Measurements from ENCODE around the gene C2. TPM values are rescaled to one million over a fixed set of nuclear protein-coding genes. Genes with fewer than 3 reads are reported as not detected.
"Not testable (repeated sequence)": the region's sequence is repeated elsewhere in the genome, so short reads cannot be mapped to it uniquely, and the experiment has no call there.

The C2 gene
- total RNA-seq, 1 experiment from 2014 or later: 1.5 TPM

DNA sequence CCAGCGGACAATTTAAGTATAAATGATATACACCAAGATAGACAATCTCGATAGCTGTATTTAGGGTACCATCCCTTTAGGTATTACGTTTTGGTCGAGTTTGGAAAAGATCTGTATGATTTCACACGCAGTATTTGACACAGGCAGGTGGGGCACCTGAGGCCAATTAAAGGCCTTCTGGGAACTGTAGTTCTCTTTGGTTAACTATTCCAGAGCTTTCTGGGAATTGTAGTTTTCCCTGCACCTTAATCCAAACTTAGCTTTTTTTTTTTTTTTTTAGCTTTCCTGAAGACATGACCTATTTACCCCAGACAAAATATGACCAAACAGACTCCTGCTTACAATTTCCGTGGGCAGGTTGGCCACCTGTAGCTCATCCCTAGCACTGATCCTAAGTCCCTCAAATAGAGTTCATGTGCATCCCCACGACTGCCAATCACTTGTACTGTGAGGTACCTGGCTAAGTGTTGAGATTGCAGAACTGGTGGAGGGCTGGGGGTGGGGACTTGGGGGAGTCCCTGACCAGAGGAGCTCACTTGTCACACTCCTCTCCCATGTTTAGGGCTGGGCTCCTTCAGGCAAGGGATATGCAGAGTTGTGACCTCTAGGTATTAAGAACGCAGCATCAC, 29.0 kb upstream of the C2 start:
- DNase-seq (ENCODE audit: low read depth): peak; percentile 43

DNA sequence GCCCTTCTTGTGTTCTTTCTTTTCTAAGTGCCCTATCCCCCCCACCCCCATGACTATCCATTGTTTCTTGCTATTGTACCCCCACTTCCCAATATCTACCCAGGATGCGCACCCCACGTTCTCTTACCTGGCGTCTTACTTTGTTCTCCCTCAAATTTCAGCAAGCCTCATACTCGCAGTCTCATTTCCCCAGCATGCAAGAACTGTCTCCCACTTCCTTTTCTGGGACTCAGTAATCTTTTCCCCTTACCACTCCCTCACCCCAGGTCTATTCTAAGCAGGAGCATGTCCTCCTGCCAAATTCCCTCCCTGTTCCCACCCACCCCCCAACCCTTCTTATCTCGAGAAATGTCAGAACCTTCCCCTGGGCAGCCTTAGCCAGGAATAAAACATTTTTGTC, 28.3 kb upstream of the C2 start:
- DNase-seq (ENCODE audit: low read depth): no peak

DNA sequence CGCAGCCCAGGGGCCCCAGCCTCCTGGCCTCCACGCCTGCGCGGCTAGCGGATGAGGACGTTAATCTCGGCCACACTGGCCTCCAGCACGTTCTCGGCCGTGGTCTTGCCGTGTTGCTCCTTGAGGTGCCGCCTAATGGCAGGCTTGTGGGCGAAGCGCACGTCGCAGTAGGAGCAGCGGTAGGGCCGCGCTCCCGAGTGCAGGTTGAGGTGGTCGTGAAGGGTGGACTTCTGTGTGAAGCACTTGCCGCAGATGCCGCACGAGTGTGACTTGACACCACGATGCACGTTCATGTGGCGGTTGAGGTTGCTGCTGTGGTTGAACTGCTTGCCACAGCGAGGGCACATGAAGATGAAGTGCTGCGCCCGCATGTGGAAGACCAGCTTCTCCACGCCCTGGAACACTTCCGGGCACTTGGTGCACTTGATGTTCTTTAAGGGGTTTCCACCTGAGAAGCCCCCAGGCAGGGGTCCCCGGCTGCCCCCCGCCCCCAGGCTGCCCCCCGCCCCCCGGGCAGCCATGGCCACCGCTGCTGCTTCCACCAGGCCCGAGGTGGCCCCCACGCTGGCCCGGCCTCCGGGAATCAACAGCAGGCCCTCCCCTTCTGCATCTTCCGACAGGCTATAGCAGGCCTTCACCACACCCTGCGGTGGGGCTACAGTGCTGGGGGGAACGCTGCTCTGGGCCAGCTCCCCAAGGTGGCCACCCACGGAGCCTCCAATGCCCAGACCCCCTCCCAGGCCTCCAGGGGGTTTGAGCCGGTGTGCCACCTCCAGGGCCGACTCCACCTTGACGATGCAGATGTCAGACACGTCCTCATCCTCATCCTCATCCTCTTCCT, 27.4 kb upstream of the C2 start:
- DNase-seq (ENCODE audit: low read depth): no peak

DNA sequence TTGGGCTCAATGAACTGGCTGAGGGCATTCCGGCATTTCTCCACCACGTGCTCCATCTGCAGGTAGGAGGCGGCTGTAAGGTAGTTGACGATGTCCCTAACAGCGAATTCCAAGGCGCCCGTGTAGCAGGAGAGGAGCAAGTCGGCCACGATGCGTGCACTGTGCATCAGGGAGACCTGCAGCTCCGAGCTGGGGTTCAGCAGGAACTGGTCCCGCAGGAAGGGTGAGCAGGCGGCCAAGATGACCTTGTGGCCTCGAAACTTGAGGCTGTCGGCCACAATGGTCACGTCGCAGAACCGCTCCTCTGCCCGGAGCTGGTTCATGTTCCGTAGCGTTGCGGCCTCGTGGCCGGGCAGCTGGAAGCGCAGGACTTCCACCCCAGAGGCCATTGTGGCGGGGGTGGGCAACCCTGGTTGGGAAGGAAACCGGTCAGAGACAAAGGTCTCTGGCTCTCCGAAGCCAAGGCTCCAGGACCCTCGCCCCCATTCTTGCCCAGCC, 26.6 kb upstream of the C2 start:
- DNase-seq (ENCODE audit: low read depth): no peak

DNA sequence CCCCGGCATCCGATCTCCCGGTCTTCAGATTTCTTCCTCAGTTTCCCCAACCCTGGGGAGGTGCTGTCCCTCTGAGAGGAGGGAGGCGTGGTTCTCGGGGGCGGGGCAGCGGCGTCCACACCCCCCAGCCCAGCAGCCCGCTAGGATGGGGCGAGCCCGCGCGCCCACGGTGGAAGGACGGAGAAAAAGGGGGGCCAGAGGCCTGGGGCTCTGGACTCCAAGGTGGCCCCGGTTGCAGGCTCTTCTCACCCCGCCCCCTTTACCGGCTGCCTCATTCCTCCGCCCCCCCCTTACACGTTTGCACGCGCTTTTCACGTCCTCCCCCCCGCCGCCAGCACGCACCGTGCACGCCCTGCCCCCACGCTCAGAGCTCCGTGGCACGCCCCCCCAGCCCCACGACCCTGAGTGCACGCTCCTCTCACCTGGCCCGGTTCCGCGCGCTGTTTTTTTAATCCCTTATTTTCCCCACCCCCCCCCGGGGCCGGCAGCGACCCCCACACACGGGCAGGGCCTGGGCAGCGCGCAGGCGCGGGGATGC, 26.0 kb upstream of the C2 start:
- peak; percentile 66 for DNase-seq (ENCODE audit: low read depth)

DNA sequence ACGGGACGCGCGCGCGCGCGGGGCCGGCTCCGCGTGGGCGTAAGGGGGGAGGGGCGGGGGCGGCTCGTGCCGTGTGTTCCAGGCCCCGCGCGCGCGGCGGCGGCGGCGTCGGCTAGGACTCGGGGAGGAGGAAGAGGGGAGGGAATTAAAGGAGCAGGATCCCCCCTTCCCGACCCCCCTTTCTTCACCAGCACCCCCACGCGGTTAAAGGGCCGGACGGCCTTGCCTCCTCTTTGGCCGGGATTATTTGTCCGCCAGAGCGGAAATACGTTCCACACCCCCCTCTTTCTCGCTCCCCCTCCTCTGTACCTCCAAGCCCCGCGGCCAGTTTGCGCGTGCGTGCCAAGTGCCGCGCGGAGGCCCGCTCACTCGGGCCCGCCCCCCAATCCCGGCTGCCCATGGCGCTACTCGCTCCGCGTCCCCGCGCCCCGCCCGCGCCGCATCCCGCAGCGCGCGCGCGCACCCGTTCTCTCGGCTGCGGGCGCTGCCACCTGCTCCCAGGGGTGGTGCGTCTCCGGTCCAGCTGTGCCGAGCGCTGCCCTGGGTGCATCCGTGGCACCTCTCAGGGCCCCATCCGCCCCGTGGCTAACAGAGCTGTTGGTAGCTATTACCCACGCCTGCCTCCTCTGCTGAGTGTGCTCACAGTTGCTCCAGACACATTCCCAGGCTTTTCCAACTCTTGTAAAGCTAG, 25.4 kb upstream of the C2 start, which contains the start of gene ZBTB12:
TSS of gene ZBTB12 (minus strand) at position 134 of the 691 bp plus-strand sequence. CDS start 781 bp downstream, outside the sequence.
- DNase-seq (ENCODE audit: low read depth): peak; percentile 97

DNA sequence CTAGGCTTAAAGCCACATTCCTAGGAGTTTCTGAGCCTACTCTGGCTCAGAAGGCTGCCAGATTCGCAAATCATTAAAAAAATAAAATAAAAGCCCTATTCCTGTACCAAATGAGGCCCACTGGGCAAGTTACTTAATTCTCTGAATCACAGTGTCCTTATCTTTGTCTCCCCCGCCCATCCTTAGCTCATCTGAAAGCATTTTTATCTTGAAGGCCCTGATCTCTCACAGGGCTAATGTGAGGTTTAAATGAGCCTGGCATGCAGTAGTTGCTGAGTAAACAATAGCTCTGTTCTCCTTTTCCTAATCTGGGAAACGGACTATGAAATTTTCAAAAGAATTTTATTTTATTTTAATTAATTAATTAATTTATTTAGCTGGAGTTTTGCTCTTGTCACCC, 23.6 kb upstream of the C2 start:
- no peak for DNase-seq (ENCODE audit: low read depth)

DNA sequence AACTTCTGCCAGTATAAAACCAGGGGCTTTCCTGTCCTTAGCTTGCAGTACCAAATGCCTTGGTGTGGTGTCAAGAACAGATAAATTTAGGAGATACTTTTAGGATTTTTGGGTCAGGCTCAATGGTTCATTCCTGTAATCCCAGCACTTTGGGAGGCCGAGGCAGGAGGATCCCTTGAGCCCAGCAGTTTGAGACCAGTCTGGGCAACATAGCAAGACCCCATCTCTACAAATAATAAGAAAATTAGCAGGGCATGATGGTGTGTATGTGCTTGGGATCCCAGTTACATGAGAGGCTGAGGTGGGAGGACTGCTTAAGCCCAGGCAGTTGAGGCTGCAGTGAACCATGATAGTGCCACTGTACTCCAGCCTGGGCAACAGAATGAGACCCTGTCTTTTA, 22.5 kb upstream of the C2 start:
- no peak for DNase-seq (ENCODE audit: low read depth)

DNA sequence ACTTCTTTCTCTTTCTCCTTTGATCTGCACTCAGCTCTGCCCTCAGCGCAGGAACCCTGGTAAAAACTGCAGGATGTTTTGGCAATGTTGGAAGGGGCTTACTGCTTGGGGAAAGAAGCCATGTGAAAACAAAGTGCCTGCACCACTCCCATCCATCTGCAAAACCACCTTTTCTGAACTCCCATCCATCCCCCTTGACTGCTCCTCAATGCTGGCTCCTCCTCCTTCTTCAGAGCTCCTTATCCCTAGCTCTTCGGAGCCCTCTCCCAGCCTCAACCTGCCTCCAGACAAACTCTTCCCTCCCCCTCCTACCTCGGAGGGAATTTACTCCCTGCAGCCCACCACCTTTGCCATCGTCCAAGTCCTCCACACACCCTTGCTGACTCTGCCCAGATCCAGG, 21.4 kb upstream of the C2 start:
- no peak for DNase-seq (ENCODE audit: low read depth)

DNA sequence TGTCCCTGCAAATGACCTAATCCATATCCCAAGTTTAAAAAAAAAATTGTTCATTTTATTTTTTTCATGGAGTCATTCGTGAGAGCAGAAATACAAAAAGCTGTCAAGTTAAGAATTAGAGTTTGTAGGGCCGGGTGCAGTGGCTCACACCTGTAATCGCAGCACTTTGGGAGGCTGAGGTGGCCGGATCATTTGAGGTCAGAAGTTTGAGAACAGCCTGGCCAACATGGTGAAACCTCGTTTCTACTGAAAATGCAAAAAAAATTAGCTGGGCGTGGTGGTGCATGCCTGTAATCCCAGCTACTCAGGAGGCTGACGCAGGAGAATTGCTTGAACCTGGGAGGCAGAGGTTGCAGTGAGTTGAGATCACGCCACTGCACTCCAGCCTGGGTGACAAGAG, 20.8 kb upstream of the C2 start:
- not testable (repeated sequence) for DNase-seq (ENCODE audit: low read depth)

DNA sequence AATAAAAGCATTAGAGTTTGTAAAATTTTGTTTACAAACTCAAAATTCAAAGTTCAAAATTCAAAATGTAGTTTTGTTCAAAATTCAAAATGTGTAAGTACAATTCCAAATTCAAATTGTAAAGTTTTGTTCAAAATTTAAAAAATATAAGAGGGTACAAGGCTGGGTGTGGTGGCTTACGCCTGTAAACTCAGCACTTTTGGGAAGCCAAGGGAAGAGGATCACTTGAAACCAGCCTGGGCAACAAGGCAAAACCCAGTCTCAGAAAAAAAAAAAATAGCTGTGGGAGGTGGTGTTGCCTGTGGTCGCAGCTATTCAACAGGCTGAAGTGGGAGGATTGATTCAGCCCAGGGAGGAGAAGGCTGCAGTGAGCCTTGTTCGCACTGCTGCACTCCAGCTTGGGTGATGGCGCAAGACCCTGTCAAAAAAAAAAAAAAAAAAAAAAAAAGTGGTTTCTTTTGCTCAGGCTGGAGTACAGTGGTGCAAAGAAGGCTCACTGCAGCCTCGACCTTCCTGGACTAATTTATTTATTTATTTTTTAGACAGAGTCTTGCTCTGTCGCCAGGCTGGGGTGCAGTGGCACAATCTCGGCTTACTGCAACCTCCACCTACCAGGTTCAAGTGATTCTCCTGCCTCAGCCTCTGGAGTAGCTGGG, 20.2 kb upstream of the C2 start:
- peak; percentile 88 for DNase-seq (ENCODE audit: low read depth)

DNA sequence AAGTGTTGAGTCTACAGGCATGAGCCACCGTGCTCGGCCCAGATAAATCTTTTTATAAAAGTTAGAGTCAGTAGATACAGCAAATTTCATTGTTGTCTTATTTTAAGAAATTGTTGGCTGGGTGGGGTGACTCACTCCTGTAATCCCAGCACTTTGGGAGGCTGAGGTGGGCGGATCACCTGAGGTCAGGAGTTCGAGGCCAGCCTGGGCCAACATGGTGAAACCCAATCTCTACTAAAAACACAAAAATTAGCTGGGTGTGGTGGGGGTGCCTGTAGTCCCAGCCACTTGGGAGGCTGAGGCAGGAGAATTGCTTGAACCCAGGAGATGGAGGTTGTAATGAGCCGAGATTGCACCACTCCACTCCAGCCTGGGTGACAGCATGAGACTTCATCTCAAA, 19.3 kb upstream of the C2 start:
- DNase-seq (ENCODE audit: low read depth): not testable (repeated sequence)

DNA sequence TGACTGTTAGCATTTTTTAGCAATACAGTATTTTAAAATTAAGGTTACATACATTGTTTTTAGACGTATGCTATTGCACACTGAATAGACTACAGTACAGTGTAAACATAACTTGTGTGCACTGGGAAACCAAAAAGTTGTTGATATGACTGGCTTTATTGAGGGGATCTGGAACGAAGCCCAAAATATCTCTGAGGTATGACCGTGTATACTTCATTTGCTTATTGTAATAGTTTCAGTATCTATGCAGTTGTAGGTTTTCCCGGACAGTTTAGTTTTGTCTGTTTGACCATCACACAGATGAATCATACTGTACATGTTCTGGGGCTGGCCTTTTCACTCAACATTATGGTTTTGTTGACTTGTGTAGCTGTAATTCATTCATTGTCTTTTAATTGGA, 18.7 kb upstream of the C2 start:
- peak; percentile 55 for DNase-seq (ENCODE audit: low read depth)

DNA sequence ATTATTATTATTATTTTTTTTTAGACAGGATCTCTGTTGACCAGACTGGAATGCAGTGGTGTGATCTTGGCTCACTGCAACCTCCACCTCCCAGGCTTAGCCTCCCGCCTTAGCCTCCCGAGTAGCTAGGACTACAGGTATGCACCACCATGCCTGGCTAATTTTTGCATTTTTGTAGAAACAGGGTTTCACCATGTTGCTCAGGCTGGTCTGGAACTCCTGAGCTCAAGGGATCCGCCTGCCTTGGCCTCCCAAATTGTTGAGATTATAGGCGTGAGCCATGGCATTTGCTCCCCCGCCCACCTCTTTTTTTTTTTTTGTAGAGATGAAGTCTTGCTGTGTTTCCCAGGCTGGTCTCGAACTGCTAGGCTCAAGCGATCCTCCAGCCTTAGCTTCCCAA, 18.2 kb upstream of the C2 start:
- DNase-seq (ENCODE audit: low read depth): not testable (repeated sequence)

DNA sequence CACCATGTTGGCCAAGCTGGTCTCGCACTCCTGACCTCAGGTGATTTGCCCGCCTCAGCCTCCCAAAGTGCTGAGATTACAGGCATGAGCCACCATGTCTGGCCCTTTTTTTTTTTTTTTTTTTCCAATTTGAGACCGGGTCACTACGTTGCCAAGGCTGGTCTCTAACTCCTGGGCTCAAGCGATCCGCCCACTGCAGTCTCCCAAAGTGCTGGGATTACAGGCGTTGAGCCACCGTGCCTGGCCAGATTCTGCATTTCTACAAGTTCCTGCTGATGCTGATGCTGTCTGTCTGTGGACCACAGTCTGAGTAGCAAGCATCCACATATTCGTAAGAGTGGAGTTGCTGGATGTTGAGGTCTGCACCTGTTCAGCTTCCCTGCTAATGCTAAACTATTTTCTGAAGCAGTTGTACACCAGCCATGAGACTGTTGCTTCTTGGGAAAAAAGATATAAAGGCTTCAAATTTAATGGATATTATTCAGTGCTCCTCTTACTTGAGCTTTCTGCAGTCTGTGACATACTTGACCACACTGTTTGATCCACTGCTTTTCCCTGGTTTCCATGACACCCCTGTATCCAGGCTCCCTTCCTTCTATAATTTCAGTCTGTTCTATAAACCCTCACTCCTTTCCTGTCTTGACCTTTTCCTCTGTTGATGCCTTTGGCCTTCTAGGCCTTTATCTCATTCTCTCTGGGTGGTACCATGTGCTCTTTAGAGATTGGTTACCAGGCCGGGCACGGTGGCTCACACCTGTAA, 15.5 kb upstream of the C2 start:
- no peak for DNase-seq (ENCODE audit: low read depth)

DNA sequence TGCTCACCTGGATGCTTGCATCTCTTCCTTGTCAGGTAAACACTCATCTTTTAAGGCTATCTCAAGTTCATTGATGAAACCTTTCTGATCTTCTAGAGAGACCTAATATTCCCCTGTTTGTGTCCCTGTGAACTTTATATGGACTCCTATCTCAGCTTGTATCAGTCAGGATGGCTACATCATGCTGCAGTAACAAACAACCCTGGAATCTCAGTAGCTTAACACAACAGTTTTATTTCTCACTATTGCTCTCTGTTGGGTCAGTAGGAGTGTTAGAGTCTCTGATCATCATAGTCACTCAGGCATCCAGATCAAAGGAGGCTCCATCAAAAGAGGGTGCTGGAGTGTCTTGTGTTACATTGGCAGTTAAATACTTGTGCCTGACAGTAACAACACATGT, 12.2 kb upstream of the C2 start:
- no peak for DNase-seq (ENCODE audit: low read depth)

DNA sequence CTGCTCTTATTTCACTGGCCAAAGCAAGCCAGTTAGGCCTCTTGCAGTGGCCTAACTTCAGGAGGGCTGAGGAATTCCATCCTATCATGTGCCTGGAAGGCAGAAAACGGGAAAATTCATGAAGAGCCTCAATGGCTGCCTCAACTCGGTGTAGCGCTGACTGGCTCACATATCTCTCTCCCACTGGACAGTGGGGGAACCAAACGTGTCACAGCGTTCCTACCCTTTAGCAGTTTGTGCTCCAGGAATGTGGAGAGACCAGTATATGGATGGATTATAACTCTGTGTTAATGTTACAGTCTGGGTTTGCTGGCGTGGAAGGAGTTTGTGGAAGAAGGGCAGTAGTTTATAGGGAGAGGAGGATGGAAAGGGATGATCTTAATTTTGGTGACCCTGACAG, 11.8 kb upstream of the C2 start:
- no peak for DNase-seq (ENCODE audit: low read depth)

DNA sequence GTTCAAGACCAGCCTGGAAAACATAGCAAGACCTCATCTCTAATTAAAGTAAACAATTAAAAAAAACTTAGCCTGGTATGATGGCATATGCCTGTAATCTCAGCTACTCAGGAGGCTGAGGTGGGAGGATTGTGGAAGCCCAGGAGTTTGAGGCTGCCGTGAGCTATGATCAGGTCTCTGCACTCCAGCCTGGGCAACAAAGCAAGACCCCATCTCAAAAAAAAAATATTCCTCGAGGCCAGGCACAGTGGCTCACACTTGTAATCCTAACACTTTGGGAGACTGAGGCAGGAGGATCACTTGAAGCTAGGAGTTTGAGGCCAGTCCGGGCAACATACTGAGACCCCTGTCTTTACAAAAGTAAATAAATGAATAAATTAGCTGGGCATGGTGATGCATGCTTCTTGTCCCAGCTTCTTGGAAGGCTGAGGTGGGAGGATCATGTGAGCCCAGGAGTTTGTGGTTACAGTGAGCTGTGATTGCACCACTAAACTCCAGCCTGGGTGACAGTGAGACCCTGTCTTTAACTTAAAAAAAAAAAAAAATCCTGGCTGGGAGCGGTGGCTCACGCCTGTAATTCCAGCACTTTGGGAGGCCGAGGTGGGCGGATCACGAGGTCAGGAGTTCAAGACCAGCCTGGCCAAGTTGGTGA, 9.3 kb upstream of the C2 start:
- DNase-seq (ENCODE audit: low read depth): no peak

DNA sequence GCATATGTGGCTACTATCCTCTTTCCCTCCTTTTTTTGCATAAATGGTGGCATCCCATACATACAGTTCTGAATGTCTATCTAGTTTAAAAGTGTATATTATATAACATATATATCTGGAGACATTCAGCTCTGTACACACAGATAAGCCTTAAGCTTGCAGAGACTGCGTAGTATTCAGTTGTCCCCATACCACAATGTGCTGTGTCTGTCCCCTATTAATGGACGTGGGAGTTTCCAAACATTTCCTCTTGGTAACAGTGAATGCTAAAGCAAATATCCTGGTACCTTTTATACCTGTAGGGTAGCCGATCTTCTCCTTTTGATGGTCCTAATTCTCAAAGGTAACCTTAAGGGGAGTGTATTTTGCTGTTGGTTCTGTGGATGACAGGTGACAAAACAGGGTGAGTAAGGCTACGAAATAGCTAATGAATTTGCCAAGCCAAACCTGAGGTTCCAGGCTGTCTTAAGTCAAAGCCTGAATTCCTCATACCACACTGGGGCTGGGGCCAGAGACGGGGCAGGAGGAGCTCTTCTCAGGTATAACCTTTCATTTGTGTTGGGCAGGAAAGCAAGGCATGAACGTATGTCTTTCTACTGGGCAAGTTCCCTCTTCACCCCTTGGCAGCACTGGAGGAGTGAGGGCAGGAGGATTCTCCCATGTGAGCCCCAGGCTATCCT, 7.8 kb upstream of the C2 start:
- no peak for DNase-seq (ENCODE audit: low read depth)

DNA sequence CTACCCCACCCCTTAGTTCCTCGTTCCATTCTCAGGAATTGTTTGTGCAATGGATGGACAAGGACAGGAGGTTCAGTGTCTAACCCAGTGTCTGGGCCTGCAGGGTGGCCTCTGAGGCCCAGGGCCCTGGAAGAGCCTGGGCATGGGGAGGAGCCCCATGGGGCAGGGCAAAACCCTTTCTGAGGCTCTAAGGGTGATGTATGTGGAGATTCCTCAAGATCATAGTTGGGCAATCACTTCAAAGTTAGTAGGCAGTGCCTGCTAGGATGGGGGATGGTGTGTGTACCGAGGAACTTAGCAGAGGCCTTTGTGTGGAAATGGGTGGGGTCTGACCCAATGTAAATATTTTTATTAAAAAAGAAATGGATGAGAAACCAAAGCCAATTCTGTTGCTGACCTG, 6.7 kb upstream of the C2 start:
- no peak for DNase-seq (ENCODE audit: low read depth)
